Neural cell (in vitro differentiated cells): ENCODE measurements around the gene POLH. TPM values are rescaled to one million over a fixed set of nuclear protein-coding genes. Genes with fewer than 3 reads are reported as not detected.

Experiments used
- H2AFZ ChIP-seq: fragments of 200-600, 300-800 bp; sonication (generic), shearing (Covaris generic); 2 replicates; pipeline ENCODE4 v1.6.0; 2014; ENCODE audit warnings: low read depth, mild to moderate bottlenecking, antibody characterized with exemption, low read length, moderate library complexity
- H3F3A ChIP-seq: fragments of 200-600 bp; shearing (Covaris generic); 2 replicates; pipeline ENCODE4 v1.6.1; 2016; ENCODE audit warnings: mild to moderate bottlenecking, moderate library complexity, mixed read lengths, antibody characterized with exemption, low read length; ENCODE audit not compliant: insufficient read depth, poor library complexity, severe bottlenecking
- H3K27ac ChIP-seq: fragments of 200-600, 300-800 bp; sonication (generic), shearing (Covaris generic); 2 replicates; pipeline ENCODE4 v1.5.1; 2014; ENCODE audit warnings: mild to moderate bottlenecking, low read length, moderate library complexity
- H3K27me3 ChIP-seq: fragments of 300-800, 200-600 bp; sonication (generic), shearing (Covaris generic); 2 replicates; pipeline ENCODE4 v1.6.0; 2014; ENCODE audit warnings: mild to moderate bottlenecking, low read depth, low read length, moderate library complexity; ENCODE audit not compliant: insufficient read depth
- H3K36me3 ChIP-seq: fragments of 300-800, 200-600 bp; sonication (generic), shearing (Covaris generic); 2 replicates; pipeline ENCODE4 v1.5.1; 2014; ENCODE audit warnings: mild to moderate bottlenecking, antibody characterized with exemption, low read length, moderate library complexity; ENCODE audit not compliant: insufficient read depth
- H3K4me2 ChIP-seq: fragments of 300-800, 200-600 bp; sonication (generic), shearing (Covaris generic); 2 replicates; pipeline ENCODE4 v1.6.0; 2014; ENCODE audit warnings: mild to moderate bottlenecking, low read length
- H3K4me3 ChIP-seq: fragments of 300-800, 200-600 bp; sonication (generic), shearing (Covaris generic); 2 replicates; pipeline ENCODE4 v1.5.1; 2014; ENCODE audit warnings: mild to moderate bottlenecking, low read length, moderate library complexity
- H3K79me2 ChIP-seq: fragments of 200-600 bp; shearing (Covaris generic); replicated peaks from 2 replicates; pipeline ENCODE4 v1.6.0; 2014; ENCODE audit warnings: mild to moderate bottlenecking, low read length, moderate library complexity; ENCODE audit not compliant: insufficient read depth
- H3K9ac ChIP-seq: fragments of 300-800, 200-600 bp; sonication (generic), shearing (Covaris generic); 2 replicates; pipeline ENCODE4 v1.6.1; 2016; ENCODE audit warnings: mild to moderate bottlenecking, low read length, mixed read lengths
- H3K9me2 ChIP-seq: fragments of 200-600 bp; shearing (Covaris generic); 2 replicates; pipeline ENCODE4 v1.6.1; 2016; ENCODE audit warnings: mild to moderate bottlenecking, low read length, mixed read lengths; ENCODE audit not compliant: insufficient read depth
- H3K9me3 ChIP-seq: fragments of 200-600, 300-800 bp; sonication (generic), shearing (Covaris generic); 2 replicates; pipeline ENCODE4 v1.6.1; 2016; ENCODE audit warnings: mild to moderate bottlenecking, mixed run types, low read length, moderate library complexity, mixed read lengths
- H4K20me1 ChIP-seq: fragments of 200-600 bp; shearing (Covaris generic); 2 replicates; pipeline ENCODE4 v1.6.1; 2016; ENCODE audit warnings: mild to moderate bottlenecking, mixed run types; ENCODE audit not compliant: insufficient read depth
- EP300 ChIP-seq: fragments of 450-650 bp; conservative IDR thresholded peaks from 2 replicates; pipeline ENCODE4 v1.6.1; 2014; ENCODE audit warnings: antibody characterized with exemption, mild to moderate bottlenecking, moderate library complexity; ENCODE audit not compliant: poor library complexity, severe bottlenecking
- EZH2 ChIP-seq: fragments of 200-600, 300-800 bp; shearing (Covaris generic), sonication (generic); IDR thresholded peaks from 2 replicates; pipeline ENCODE4 v1.6.1; 2014; ENCODE audit warnings: antibody characterized with exemption, low read length, borderline replicate concordance, mild to moderate bottlenecking; ENCODE audit not compliant: insufficient read depth, poor library complexity, severe bottlenecking
- MXI1 ChIP-seq: fragments of 450-650 bp; conservative IDR thresholded peaks from 2 replicates; pipeline ENCODE4 v1.6.1; 2014; ENCODE audit warnings: antibody characterized with exemption, mild to moderate bottlenecking; ENCODE audit not compliant: poor library complexity, severe bottlenecking
- POLR2AphosphoS5 ChIP-seq: IDR thresholded peaks from 2 replicates; pipeline ENCODE4 v1.6.1; 2012
- RAD21 ChIP-seq: fragments of 450-650 bp; conservative IDR thresholded peaks from 2 replicates; pipeline ENCODE4 v1.6.1; 2014; ENCODE audit warnings: antibody characterized with exemption, mild to moderate bottlenecking, moderate library complexity
- SMC3 ChIP-seq: fragments of 450-650 bp; conservative IDR thresholded peaks from 2 replicates; pipeline ENCODE4 v1.6.1; 2014; ENCODE audit warnings: antibody characterized with exemption, mild to moderate bottlenecking, moderate library complexity; ENCODE audit not compliant: poor library complexity
- TAF1 ChIP-seq: IDR thresholded peaks from 2 replicates; pipeline ENCODE4 v1.6.1; 2012; ENCODE audit warnings: low read depth
- polyA plus RNA-seq: library from polyadenylated mRNA; depleted of rRNA; stranded (reverse); fragments of >200 nt; gene quantifications from 2 replicates; pipeline ENCODE4 v1.2.3, GENCODE V29; 2014
- TF ChIP-seq, protein P1 (sequence below): fragments of 450-650 bp; IDR thresholded peaks from 2 replicates; pipeline ENCODE4 v1.5.1; 2014; ENCODE audit warnings: antibody characterized with exemption, mild to moderate bottlenecking, moderate library complexity; ENCODE audit not compliant: poor library complexity, severe bottlenecking
- TF ChIP-seq, protein P2 (sequence below): IDR thresholded peaks from 2 replicates; pipeline ENCODE4 v1.6.1; 2012; ENCODE audit warnings: borderline replicate concordance

POLH gene
- polyA plus RNA-seq, 1 donor from 2014 or later, result 6.5 TPM

DNA sequence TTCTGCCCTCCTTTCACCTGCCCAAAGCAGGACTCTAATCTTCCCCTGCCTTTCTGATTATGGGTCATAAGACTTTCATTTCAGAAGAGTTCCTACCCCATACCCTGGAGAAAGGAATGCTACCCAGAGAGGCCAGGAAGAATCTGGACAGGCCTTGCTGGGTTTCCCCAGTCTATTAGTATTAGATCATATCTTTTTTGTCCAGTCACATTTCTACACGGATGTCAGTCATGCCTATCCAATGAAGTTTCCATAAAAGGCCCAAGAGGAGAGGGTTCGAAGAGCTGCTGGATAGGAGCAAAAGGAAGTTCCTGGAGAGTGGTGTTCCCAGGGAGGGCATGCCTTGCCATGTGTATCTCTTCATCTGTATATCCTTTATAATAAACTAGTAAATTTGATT is 3.2 kb downstream of the POLH start:
- no peak overlapping the region for H2AFZ ChIP-seq
- no peak overlapping the region for H3K27ac ChIP-seq
- H3K4me2 ChIP-seq, result no peak overlapping the region
- H3K36me3 ChIP-seq, result no peaks in the 10 kb centered on the region
- H3F3A ChIP-seq, result no peaks in the 10 kb centered on the region
- no peak overlapping the region for H3K9ac ChIP-seq
- no peaks in the 10 kb centered on the region for H3K9me2 ChIP-seq
- H3K4me3 ChIP-seq, result no peak overlapping the region
- no peaks in the 10 kb centered on the region for H3K9me3 ChIP-seq
- no peaks in the 10 kb centered on the region for H4K20me1 ChIP-seq
- TF ChIP-seq, protein P1, sequence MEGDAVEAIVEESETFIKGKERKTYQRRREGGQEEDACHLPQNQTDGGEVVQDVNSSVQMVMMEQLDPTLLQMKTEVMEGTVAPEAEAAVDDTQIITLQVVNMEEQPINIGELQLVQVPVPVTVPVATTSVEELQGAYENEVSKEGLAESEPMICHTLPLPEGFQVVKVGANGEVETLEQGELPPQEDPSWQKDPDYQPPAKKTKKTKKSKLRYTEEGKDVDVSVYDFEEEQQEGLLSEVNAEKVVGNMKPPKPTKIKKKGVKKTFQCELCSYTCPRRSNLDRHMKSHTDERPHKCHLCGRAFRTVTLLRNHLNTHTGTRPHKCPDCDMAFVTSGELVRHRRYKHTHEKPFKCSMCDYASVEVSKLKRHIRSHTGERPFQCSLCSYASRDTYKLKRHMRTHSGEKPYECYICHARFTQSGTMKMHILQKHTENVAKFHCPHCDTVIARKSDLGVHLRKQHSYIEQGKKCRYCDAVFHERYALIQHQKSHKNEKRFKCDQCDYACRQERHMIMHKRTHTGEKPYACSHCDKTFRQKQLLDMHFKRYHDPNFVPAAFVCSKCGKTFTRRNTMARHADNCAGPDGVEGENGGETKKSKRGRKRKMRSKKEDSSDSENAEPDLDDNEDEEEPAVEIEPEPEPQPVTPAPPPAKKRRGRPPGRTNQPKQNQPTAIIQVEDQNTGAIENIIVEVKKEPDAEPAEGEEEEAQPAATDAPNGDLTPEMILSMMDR, result no peak
- TF ChIP-seq TAF1 (no peak), POLR2AphosphoS5 (no peak), MXI1 (no peak), RAD21 (no peak), SMC3 (no peak), EZH2 (no peak), EP300 (no peak)
- TF ChIP-seq, protein P2, sequence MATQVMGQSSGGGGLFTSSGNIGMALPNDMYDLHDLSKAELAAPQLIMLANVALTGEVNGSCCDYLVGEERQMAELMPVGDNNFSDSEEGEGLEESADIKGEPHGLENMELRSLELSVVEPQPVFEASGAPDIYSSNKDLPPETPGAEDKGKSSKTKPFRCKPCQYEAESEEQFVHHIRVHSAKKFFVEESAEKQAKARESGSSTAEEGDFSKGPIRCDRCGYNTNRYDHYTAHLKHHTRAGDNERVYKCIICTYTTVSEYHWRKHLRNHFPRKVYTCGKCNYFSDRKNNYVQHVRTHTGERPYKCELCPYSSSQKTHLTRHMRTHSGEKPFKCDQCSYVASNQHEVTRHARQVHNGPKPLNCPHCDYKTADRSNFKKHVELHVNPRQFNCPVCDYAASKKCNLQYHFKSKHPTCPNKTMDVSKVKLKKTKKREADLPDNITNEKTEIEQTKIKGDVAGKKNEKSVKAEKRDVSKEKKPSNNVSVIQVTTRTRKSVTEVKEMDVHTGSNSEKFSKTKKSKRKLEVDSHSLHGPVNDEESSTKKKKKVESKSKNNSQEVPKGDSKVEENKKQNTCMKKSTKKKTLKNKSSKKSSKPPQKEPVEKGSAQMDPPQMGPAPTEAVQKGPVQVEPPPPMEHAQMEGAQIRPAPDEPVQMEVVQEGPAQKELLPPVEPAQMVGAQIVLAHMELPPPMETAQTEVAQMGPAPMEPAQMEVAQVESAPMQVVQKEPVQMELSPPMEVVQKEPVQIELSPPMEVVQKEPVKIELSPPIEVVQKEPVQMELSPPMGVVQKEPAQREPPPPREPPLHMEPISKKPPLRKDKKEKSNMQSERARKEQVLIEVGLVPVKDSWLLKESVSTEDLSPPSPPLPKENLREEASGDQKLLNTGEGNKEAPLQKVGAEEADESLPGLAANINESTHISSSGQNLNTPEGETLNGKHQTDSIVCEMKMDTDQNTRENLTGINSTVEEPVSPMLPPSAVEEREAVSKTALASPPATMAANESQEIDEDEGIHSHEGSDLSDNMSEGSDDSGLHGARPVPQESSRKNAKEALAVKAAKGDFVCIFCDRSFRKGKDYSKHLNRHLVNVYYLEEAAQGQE, result no peak
- H3K27me3 ChIP-seq, result no peaks in the 10 kb centered on the region
- peaks cover 36% of the 10 kb centered on the region for H3K79me2 ChIP-seq

DNA sequence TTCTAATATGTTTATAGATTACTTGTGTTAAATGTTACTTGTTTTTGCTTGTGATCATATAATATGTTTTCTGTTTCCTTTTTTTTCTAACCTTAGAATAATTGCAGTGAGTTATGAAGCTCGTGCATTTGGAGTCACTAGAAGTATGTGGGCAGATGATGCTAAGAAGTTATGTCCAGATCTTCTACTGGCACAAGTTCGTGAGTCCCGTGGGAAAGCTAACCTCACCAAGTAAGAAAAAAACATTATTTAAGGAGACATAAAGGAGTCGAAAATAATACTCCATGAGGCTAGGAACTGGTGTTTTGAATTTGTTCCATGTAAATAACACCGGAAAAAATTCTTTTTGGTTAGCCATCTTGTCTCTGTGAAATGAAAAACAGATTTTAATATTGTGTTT is 6.9 kb downstream of the POLH start:
- no peaks in the 10 kb centered on the region for H3K36me3 ChIP-seq

More for the DNA sequence above, 6.9 kb downstream of the POLH start:
- H3K9me3 ChIP-seq, result no peaks in the 10 kb centered on the region
- no peaks in the 10 kb centered on the region for H4K20me1 ChIP-seq
- H3K9ac ChIP-seq, result no peak overlapping the region
- H3K79me2 ChIP-seq, result peaks cover 11% of the 10 kb centered on the region
- H3K27ac ChIP-seq, result no peak overlapping the region
- no peaks in the 10 kb centered on the region for H3K9me2 ChIP-seq
- no peaks in the 10 kb centered on the region for H3K27me3 ChIP-seq
- no peak overlapping the region for H3K4me3 ChIP-seq
- H3K4me2 ChIP-seq, result no peak overlapping the region
- no peaks in the 10 kb centered on the region for H3F3A ChIP-seq
- H2AFZ ChIP-seq, result no peak overlapping the region
- TF ChIP-seq, protein P1, result no peak
- TF ChIP-seq POLR2AphosphoS5 (no peak), EP300 (no peak), MXI1 (no peak), SMC3 (no peak), EZH2 (no peak), RAD21 (no peak), TAF1 (no peak)
- TF ChIP-seq, protein P2, result no peak
